Measurements from ENCODE around the gene DNAJC5.
A peak's percentile ranks its signal among the peaks of the same experiment; 100 is the strongest.
"Not testable (repeated sequence)": the region's sequence is repeated elsewhere in the genome, so short reads cannot be mapped to it uniquely, and the experiment has no call there.

Gene DNAJC5

GRCh38 chr20:63969838-63970713 is 75.2 kb downstream of the DNAJC5 start, which contains the start of gene ZNF512B:
Gene ZNF512B, minus strand, starts transcription at chr20:63969930. Its CDS starts 1,980 bp downstream, at chr20:63967950.
- DNase-seq: peak; percentile 51 to 65

- DNase-seq: no peak
Measured at GRCh38 chr20:63970714-63971431, 75.9 kb downstream of the DNAJC5 start.

- DNase-seq: not testable (repeated sequence)
Measured at GRCh38 chr20:63971960-63972311, 77.0 kb downstream of the DNAJC5 start.

- DNase-seq: no peak
Measured at GRCh38 chr20:63972312-63973159, 77.6 kb downstream of the DNAJC5 start.

- DNase-seq: no peak
Measured at GRCh38 chr20:63973160-63973479, 78.2 kb downstream of the DNAJC5 start.

- peak; percentile 64 to 86 for DNase-seq
Measured at GRCh38 chr20:63973636-63974401, 78.9 kb downstream of the DNAJC5 start.

GRCh38 chr20:63974402-63975200 is 79.7 kb downstream of the DNAJC5 start:
- DNase-seq: no peak

- DNase-seq: not testable (repeated sequence)
Measured at GRCh38 chr20:63976511-63976910, 81.6 kb downstream of the DNAJC5 start.

GRCh38 chr20:63976980-63977738 is 82.2 kb downstream of the DNAJC5 start:
- DNase-seq: no peak

GRCh38 chr20:63977739-63978276 is 82.9 kb downstream of the DNAJC5 start:
- peak; percentile 48 to 60 for DNase-seq

GRCh38 chr20:63978319-63979228 is 83.6 kb downstream of the DNAJC5 start:
- DNase-seq: peak; percentile 46 to 63

GRCh38 chr20:63979229-63979556 is 84.3 kb downstream of the DNAJC5 start:
- DNase-seq: no peak

GRCh38 chr20:63979557-63980316 is 84.8 kb downstream of the DNAJC5 start, which contains the start of gene SAMD10:
Gene SAMD10, minus strand, starts transcription at chr20:63979642. Its CDS starts 175 bp downstream, at chr20:63979467.
- DNase-seq: peak; percentile 84 to 87

GRCh38 chr20:63980317-63980805 is 85.4 kb downstream of the DNAJC5 start:
- DNase-seq: peak in 1 of 2 experiments; percentile 35

- DNase-seq: peak; percentile 93 to 96
Measured at GRCh38 chr20:63980806-63981728, 86.1 kb downstream of the DNAJC5 start, which contains the start of gene PRPF6. Gene PRPF6, plus strand, starts transcription at chr20:63981132. Its CDS starts 114 bp downstream, at chr20:63981246.

GRCh38 chr20:63982937-63983336 is 88.0 kb downstream of the DNAJC5 start:
- DNase-seq: no peak
